ENCODE results near the gene SELENON. TPM values are rescaled to one million over a fixed set of nuclear protein-coding genes. Genes with fewer than 3 reads are reported as not detected.
"Not testable (repeated sequence)": the region's sequence is repeated elsewhere in the genome, so short reads cannot be mapped to it uniquely, and the experiment has no call there.

The SELENON gene
- total RNA-seq, 1 experiment from 2014 or later = 62.9 TPM

DNA sequence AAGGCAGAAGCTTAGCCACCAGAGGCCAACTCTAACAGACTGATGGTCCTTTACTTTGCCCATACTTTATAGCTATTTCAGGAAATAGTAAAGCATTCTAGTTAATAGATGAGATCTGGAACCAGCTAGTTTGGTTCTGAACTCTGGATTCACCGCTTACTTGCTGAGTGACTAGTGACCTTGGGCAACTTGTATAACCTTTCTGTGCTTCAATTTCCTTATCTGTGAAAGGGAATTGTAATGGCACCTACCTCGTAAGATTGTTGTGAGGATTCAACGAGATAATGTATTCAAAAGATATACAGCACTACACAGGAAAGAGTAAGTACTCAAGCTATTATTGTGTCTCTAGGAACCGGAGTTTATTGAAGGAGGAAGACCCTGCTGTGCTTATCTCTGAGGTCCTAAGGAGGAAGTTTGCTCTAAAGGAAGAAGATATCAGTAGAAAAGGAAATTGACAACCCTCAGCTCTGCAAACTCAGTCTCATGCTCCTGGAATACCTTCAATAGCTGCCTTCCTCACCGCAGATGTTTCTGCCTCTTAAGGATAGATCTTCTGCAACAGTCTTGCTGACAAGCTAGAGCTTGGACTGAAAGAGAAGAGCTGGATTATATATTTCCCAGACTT is 31.7 kb downstream of the SELENON start:
- DNase-seq (ENCODE audit: low read depth) = no peak

DNA sequence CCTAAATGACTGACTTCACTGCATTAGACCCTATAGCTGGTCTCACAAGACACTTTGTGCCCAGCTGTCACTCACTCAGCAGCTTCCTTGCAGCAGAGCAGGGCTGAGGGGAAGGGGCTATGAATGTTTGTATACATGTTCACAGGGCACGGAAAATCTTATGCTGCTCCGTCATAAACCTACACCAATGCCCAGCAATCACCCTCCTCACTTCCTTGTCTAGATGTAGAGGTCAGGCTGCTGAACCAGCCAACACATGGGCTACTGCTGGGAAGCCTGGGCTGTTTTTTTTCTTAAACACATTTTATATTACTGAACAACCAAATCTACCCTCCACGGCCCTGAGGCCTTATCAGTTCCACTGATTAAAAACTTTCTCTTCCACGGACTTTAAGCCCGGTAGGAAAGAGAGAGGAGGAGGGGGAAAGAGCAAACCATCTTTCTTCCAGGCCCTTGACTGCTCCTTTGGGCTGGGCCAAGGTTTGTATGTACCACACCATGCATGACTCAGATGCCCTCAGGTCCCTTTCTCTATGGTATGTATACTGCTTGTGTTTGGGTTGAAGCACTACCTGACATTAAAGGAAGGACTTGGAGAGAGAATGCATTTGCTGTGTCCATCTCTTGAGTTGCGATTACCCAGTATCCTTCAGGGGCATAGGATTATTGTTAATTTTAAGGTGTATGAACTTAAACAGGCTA is 32.5 kb downstream of the SELENON start:
- DNase-seq (ENCODE audit: low read depth) = peak; percentile 35

DNA sequence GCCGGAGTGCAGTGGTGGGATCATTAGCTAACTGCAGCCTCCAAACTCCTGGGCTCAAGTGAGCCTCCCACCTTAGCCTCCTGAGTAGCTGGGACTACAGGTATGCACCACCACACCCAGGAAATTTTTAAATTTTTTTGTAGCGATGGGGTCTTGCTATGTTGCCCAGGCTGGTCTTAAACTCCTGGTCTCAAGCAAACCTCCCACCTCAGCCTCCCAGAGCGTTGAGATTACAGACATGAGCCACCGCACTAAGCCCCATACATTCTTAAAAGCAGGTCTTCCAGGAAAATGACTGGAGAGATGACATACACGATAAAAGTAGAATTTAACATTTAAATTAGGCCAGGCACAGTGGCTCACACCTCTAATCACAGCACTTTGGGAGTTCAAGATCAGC is 33.2 kb downstream of the SELENON start:
- no peak for DNase-seq (ENCODE audit: low read depth)

DNA sequence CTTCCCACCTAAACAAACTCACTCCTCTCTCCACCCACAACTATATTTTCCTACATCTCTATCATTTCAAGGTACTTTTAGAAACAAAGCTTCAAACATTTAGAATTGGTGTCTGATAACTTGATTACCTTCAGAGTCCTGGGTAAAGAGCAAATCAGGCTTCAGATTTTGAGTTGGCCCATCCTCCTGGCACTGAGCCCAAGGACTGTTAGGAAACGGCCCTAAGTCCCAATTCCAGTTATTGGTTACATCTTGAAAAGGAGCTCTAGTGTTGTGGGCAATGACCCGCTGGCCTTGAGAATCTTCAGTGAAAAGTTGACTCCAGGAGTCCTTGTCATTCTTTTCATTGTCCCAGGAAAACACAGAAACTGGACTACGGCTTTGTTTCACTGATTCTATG is 34.9 kb downstream of the SELENON start:
- no peak for DNase-seq (ENCODE audit: low read depth)

DNA sequence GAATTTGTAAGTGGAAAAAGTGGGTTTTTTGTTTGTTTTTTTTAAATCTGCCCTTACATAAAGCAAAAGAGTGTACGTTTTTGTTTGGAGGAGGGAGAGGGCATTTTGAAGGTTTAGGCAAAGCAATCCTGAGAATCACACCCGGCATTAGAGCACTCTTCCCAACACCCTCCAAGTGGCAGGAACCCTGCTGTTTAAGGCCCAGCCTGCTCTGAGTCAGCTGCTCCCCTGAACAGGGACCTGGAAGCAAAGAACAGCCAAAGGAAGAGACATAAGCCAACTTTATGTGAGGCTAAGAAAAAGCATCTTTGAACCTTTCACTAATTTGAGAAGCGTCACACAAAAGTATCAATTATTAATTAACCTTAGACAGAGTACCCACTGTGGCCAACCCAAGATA is 36.7 kb downstream of the SELENON start:
- DNase-seq (ENCODE audit: low read depth) = no peak

DNA sequence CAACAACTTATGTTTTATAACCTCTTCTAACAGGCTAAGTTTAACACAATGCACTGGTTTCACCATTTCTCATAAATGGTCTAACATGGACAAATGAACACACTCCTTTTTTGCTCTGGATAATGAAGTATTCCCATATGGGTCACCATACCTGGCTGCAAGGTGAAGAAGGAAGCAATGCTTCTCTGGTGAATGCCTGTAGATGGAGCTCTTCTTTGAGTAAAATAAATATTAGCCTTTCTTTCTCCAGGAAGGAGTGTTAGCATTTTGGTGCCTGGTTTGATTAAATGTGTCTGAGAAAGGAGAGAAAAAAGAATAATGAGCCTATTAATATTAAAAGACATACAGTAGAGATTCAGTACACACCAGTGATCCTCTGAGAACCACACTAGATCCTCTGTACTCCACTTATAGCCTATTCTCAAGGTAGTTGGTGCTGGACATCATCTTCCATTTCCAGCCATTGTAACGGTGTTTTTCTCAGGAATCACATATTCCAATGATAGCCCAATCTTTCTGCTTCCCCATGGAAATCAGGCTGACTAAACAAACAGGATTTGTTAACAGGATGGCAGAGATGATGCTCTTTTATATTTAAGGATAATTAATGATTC is 37.4 kb downstream of the SELENON start:
- DNase-seq (ENCODE audit: low read depth) = peak; percentile 29

DNA sequence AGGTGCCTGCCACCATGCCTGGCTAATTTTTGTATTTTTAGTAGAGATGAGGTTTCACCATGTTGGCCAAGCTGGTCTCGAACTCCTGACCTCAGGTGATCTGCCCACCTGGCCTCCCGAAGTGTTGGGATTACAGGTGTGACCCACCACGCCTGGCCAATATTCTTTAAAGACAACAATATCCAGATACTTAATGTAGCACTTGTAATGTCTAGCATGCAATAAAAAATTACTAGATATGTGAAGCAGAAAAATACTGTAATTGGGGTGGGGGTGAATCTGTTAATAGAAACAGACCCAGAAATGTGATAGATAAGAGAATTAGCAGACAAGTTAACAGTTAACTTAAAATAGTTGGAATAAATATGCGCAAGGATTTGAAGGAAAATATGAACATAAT is 39.8 kb downstream of the SELENON start:
- not testable (repeated sequence) for DNase-seq (ENCODE audit: low read depth)

DNA sequence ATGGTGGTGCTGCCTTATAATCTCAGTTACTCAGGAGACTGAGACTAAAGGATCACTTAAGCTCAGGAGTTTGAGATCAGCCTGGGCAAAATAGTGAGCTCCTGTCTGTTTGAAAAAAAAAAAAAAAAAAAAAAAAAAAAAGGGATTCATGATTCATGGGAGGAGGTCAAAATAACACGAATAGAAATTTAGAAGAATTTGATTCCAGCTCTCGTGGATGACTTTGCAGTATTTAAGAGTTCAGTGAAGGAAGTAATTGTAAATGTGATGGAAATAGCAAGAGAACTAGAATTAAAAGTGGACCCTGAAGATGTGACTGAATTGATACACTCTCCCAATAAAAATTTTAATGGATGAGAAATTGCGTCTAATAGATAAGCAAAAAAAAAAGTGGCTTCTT is 43.5 kb downstream of the SELENON start:
- DNase-seq (ENCODE audit: low read depth) = no peak

DNA sequence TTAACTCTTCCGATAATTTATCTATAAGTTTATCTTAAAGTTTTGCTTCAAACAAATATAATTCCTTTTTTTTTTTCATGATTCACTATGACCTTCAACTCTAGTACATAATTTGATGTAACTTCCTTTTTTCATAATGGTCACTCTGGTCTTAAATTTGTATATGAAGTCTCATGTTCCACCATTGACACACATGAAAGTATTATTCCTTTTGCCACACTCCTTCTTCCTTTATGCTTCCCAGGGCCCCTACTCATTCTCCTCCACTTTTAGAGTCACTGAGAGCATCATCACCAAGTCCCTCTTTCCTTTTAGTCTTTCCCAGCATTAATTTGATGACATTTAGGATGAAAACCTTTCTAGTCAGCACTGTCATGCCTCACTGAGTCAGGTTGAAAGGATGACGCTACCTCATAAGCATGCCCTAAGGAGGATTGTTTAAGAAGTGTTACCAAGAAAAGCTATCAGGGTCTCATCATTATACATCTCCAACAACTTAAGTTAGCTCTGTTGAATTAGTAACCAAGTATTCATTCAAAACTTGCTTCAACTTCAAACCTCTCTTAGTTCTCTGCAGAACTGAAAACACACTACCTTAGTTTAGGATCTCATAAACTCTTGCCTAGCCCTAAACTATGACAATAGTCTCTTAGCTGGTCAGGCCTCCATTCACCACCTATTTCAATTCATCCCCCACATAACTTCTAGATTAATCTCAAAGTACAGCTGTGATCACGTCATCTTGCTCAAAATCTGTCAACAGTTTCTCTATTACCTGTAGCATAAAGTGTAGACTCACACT is 44.7 kb downstream of the SELENON start:
- DNase-seq (ENCODE audit: low read depth) = no peak

DNA sequence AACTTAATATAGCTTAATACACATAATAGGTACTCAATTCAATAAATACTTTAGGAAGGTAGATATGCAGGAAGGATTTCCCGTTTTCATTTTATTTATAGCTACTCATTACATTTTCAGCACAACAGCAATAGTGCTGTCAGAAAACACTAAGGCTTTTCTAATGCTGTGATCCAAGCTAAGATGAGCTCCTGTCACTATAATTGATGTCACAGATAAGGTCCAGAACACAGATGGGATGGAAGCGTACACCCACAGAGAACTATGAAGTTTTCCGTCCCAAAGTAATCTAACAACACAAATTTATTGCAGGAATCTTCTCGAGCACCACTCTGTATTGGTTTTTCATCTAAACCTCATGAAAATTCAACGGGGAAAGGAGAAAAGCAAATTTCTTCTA is 45.7 kb downstream of the SELENON start:
- no peak for DNase-seq (ENCODE audit: low read depth)

DNA sequence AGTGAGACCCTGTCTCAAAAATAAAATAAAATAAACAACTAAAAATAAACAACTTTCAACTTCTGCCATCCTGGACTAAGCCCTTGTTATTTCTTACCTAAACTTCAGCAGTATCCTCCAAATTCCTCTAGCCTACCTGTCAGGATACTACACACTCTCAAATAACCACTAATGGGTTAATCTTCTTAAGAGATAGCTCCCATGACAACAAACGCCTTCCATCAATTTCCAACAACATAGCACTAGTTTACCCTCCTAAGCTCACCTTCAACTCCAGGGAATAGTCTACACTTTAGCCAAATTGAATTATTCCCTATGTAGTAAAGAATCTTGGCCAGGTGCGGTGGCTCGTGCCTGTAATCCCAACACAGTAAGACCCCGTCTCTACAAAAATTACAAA is 47.9 kb downstream of the SELENON start:
- no peak for DNase-seq (ENCODE audit: low read depth)

DNA sequence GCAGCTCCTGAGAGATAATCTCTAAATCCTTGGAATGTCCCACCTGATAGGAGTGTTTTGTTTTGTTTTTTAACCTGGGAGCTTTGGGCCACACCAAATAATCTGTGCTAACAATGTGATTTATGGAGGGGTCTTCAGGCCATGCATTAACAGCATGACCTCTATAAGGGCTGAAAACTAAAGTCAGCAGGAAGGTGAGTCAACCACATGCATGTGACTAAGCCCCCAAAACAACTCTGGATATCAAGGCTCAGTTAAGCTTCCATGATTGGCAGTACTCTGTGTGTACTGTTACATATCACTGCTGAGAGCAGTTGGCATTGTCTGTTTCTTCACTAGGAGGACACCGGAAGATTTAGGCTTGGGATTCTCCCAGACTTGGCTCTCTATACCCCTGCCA is 48.5 kb downstream of the SELENON start:
- DNase-seq (ENCODE audit: low read depth) = no peak

DNA sequence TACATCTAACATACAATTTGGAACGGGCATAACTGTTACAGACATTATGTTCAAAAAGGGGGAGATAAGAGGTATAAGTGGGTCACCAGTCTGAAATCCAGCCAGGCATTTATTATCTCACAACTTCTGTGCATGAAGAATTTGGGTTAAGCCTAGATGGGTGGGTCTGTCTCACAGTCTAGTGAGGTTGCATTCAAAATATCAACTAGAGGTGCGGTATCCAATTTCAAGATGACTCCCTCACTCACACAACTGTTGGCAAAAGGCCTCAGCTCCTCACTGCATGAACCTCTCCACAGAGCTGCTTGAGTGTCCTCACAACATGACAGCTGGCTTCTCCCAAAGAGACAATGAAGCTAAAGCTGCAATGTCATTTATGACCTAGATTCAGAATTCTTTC is 54.6 kb downstream of the SELENON start:
- no peak for DNase-seq (ENCODE audit: low read depth)

DNA sequence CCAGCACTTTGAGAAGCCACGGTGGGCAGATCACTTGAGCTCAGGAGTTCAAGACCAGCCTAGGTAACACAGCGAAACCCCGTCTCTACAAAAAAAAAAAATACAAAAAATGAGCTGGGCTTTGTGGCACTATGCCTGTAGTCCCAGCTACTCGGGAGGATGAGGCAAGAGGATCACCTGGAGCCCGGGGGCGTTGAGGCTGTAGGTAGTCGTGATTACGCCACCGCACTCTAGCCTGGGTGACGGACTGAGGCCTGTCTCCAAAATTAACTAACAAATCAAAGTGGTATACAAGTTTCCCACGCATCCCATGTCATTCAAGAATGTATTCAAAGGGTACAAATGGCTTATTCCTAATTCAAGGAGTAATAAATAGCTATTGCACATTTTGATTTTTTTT is 56.9 kb downstream of the SELENON start:
- no peak for DNase-seq (ENCODE audit: low read depth)

DNA sequence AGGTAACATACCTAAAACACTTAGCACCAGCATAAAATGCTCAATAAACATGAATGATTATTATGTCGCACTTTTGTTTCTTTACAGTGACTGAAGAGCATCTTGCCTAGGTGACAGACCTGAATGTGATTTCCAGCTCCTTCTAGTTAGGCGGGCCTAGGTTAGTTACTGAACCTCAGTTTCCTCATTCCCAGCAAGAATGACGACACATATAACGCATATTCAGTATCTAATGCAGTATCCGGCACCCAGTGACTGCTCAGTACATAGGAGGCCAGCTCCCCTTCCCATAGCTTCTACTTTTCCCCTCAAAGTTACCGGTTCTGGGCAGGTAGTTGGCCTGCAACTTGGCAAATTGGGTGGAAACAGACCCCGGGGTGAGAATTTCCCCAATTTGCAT is 58.5 kb downstream of the SELENON start:
- no peak for DNase-seq (ENCODE audit: low read depth)

DNA sequence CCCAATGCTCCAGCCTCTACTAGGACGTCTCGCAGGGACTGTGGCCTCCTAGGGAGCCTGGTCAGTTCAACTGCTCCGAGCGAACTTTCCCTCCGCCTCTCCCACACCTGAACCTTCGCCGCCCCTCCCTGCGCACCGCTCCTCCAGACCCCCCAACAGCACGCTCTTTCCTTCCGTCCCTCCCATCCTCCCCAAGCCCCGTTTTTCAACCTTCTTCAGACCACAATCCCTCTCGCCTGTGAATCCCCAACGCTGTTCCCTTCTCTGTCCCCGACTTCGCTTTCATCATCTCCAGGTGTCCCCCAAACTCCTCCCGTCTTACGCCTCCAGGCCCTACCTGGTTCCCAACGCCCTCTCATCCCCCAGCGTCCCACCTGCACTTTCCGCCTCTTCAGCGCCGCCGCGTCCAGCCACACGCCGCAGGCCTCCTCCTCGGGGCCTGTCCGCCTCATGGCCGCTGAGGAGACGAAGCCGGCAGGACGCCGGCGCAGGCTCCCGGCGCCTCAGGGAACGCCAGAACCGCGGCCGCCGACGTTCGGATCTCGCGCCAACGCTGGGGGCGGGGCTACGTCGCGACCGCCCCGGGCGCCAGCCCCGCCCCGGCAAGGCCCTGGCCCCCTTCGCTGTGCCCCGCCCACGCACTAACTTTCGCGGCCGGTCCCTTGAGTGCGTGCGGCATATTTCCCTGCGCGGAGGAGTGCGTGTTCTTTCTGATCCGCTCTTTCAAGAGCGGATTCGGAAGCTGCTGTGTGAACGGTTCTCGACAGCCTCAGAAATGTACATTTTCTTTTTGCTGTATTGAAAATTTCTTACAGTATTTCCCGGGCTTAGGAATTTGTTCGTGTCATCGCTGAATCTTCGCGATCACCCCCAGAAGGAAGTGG is 59.2 kb downstream of the SELENON start, which contains the start of gene AUNIP:
TSS of gene AUNIP (minus strand) at position 552 of the 884 bp plus-strand sequence. CDS start at position 452, 100 bp downstream.
- peak; percentile 85 for DNase-seq (ENCODE audit: low read depth)

DNA sequence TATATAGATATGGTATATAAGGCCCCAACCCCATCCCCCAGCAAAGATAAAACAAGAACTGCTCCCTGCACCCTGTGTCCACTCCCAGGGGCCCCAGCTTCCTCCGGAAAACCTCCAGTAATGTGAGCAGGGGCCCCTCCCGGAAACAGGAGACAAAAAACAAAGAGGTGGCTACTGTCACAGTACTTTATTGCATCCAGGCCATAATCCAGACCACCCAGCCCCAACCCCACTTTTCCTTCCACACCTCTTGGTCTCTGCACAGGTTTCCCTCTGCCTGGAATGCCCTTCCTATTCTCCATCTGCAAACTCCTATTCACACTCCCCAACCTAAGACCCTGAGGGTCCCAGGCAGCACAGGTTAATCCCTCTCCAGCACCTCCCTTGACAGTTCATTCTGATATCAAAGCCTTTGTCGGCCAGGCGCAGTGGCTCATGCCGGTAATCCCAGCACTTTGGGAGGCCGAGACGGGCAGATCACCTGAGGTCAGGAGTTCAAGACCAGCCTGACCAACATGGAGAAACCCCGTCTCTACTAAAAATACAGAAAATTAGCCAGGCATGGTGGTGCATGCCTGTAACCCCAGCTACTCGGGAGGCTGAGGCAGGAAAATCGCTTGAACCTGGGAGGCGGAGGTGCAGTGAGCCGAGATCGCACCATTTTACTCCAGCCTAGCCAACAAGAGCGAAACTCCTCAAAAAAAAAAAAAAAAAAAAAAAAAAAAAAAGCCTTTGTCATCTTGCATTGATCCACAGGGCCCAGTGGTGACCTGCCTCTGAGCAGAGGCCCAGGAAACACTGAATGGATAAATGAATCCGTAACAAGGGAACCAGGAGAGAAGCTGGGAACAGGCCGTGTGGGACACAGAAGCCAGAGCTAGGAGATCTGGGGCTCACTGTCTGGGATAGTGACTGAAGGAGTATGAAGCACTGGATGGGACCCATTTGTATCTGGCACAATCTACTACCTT is 61.6 kb downstream of the SELENON start:
- no peak for DNase-seq (ENCODE audit: low read depth)

DNA sequence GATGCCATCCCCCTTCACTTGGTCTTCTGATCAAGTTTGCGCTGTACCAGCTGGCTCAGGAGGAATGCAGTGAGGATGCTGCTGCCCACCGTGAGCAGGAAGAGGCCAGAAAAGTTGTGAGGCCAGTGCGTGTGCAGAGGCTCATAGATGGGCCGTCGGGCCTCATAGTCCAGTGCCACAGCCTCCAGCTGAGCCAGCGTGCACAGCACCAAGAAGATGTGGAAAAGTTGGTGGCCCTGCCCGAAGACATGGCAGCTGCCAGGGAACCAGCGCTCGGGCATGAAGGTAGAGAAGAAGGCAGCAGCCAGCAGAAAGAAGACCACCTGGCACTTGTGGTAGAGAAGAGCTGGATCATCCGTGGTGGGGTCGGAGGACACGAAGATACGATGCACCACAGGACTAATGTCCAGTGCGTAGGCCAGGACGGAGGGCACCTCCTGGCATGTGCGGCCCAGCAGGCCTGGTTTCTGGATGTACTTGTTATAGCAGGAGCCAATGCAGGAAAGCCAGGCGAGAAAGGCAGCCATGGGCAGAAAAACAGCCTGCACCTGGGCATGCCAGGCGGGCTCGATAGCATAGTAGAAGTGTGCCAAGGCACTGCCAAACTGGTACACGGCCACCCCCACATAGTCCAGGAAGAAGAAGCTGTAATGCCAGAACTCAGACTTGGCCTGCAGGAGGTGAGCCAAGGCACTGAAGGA is 62.9 kb downstream of the SELENON start:
- DNase-seq (ENCODE audit: low read depth) = no peak

DNA sequence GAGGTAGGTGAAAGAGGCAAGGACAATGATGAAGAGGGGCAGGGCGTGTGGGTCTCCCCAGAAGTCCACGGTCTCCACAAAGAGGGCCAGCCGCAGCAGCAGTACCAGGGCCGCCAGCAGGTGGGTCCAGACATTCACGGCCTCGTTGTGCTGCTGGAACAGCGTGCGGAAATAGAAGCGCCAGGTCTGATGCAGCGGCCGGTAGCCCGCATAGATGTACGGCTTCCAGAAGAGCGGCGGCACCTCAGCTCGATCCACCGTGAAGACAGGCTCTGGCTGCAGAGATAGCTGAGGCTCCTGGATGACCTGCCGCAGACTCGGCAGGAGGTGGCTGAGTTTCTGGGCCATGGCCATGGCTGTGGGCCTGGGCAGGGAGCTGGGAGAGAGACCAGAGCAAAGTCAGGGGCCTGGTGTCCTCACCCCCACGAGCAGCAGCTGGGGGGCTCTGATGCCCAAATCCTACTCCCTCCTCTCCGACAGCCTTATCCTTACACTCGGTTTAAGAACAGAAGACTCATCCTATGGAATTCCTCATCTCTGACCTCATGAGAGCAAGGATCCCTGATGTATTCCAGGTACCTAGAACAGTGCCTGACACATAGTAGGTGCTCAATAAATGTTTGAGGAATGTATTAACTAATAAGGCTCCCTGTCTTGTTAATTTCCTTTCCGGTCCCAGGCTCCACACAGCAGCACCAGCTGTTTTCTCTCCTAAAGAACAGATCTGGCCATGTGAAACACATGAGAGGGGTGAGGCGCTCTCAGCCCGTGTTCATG is 63.7 kb downstream of the SELENON start:
- no peak for DNase-seq (ENCODE audit: low read depth)

Data from M059J (cell line).